ENCODE measurements around the gene MYLK4. TPM values are rescaled to one million over a fixed set of nuclear protein-coding genes. Genes with fewer than 3 reads are reported as not detected.
A peak's percentile ranks its signal among the peaks of the same experiment; 100 is the strongest.

The MYLK4 gene
- total RNA-seq, 2 donors from 2014 or later, result 0.68 to 2.0 TPM

DNA sequence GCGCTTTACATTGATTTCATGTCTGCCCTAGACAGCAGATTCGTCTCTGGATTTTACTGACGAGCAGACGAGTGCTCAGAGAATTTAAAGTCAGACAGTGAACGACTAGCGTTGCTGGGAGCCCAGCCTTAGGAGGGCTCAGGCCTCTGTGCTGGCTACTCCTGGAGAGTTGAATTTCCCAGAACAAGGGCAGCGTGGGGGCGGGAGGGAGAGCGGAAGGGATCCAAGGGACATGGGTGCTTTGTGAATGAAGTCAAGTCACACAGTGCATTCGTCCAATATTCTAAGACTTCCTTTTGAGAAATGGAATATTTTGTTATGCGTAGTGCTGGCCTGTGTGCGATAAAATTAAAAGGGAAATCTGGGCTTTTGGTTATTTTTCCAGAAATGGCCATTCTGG, 126.5 kb downstream of the MYLK4 start:
- Histone ChIP-seq H3K36me3 (no peaks in the 10 kb centered on the region), H3K27ac (peak overlapping the region; percentile 90 to 98), H3K27me3 (replicated peaks; ENCODE audit: insufficient read depth) (no peaks in the 10 kb centered on the region), H3K4me1 (ENCODE audit: control insufficient read depth in 1 of 2, low read depth in 2 of 2) (peaks cover 35 to 81% of the 10 kb centered on the region in 2 donors), H3K9me3 (no peaks in the 10 kb centered on the region), H3K4me3 (no peak overlapping the region)
- TF ChIP-seq, protein P1, sequence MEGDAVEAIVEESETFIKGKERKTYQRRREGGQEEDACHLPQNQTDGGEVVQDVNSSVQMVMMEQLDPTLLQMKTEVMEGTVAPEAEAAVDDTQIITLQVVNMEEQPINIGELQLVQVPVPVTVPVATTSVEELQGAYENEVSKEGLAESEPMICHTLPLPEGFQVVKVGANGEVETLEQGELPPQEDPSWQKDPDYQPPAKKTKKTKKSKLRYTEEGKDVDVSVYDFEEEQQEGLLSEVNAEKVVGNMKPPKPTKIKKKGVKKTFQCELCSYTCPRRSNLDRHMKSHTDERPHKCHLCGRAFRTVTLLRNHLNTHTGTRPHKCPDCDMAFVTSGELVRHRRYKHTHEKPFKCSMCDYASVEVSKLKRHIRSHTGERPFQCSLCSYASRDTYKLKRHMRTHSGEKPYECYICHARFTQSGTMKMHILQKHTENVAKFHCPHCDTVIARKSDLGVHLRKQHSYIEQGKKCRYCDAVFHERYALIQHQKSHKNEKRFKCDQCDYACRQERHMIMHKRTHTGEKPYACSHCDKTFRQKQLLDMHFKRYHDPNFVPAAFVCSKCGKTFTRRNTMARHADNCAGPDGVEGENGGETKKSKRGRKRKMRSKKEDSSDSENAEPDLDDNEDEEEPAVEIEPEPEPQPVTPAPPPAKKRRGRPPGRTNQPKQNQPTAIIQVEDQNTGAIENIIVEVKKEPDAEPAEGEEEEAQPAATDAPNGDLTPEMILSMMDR (IDR thresholded peaks at IDR 0.05), result no peak
- no peak for DNase-seq (ENCODE audit: low spot score)
- ATAC-seq (ENCODE audit: insufficient number of reproducible peaks, low FRiP score, low read depth), result no peak

DNA sequence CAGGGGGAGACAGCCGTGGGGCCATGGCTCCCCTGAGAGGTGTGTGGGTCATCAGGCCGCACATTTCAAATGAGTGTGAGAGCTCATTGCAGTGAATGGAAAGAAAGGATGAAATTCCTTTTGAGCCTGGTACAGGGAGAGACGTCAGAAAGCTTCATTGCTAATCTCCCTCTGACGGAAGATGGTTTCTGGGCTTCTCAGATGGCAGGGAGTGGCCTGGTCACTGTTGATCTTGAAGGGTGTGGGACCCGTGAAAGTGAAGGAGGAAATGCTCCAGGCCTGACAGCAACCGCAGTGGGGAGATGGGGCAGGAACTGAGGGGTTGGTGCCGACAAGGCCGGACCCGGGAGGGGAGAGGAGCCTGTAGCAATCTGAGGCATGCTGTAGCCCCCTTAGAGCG, 127.4 kb downstream of the MYLK4 start:
- Histone ChIP-seq H3K4me3 (peak overlapping the region; percentile 51), H3K4me1 (ENCODE audit: control insufficient read depth in 1 of 2, low read depth in 2 of 2) (peaks cover 35 to 72% of the 10 kb centered on the region in 2 donors), H3K9me3 (no peaks in the 10 kb centered on the region), H3K27me3 (replicated peaks; ENCODE audit: insufficient read depth) (no peaks in the 10 kb centered on the region), H3K36me3 (no peaks in the 10 kb centered on the region), H3K27ac (peak overlapping the region; percentile 90 to 98)
- no peak for DNase-seq (ENCODE audit: low spot score)
- TF ChIP-seq, protein P1 (IDR thresholded peaks at IDR 0.05), result no peak
- no peak for ATAC-seq (ENCODE audit: insufficient number of reproducible peaks, low FRiP score, low read depth)

DNA sequence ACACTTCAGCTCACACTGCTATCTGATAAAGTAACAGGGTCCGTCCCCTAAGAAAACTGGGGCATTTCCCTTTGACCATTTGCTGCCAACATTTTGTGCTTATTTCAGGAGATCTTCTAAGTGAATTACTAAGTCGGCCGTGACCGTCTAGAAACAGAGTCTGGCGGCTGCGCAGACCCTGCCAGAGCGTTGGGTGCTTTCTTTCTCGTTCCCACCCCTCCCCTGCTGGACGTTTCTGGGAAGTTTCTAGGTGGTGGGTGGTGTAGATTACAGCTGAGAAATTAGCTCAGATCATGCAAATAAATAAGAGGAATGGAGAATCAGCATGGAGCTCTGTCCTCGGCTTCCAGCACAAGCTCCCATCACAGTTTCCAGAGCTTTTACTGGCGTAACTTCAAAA, 128.1 kb downstream of the MYLK4 start:
- no peak for ATAC-seq (ENCODE audit: insufficient number of reproducible peaks, low FRiP score, low read depth)

DNA sequence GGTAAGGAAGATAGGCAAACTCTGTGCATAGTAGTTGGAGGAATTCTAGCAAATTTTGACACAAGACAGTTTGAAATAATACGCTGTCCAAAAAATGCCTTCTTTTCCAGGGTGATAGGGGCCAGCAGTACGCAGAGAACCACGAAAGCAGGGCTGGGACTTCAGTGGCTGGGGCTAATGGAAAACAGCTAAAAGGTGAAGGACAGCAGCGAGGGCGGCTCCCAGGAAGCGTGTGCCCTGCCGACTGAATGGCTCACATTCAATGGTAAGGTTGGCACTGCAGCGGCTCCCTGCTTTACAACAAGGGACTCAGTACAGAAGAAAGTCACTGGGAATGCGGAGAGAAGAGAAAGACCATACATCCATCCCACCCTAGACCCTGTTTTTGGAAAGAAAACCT, 131.1 kb downstream of the MYLK4 start:
- ATAC-seq (ENCODE audit: insufficient number of reproducible peaks, low FRiP score, low read depth), result no peak
- DNase-seq (ENCODE audit: low spot score), result no peak
- H3K36me3 ChIP-seq, result no peaks in the 10 kb centered on the region

More for the DNA sequence above, 128.1 kb downstream of the MYLK4 start:
- peaks cover 35 to 75% of the 10 kb centered on the region in 2 donors for H3K4me1 ChIP-seq (ENCODE audit: control insufficient read depth in 1 of 2, low read depth in 2 of 2)
- no peaks in the 10 kb centered on the region for H3K27me3 ChIP-seq (replicated peaks; ENCODE audit: insufficient read depth)
- no peak for DNase-seq (ENCODE audit: low spot score)
- H3K4me3 ChIP-seq, result peak overlapping the region; percentile 51
- TF ChIP-seq, protein P1 (IDR thresholded peaks at IDR 0.05), result peak; percentile 53
- H3K36me3 ChIP-seq, result no peaks in the 10 kb centered on the region
- no peaks in the 10 kb centered on the region for H3K9me3 ChIP-seq
- peak overlapping the region; percentile 90 to 98 for H3K27ac ChIP-seq

DNA sequence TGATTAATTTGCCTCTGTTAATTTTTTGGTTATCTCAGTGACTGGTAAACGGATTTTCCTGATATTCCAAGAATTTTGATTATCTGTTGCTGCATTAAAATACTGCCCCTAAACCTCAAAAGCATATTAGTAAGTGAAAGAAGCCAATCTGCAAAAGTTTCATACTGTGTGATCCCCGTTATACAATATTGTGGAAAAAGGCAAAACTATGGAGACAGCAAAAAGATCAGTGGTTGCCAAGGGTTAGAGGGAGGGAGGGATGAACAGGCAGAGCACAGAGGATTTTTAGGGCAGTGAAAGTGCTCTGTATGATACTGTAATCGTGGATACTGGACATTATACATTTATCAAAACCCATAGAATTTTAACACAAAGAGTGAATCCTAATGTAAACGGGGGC, 133.0 kb downstream of the MYLK4 start:
- Histone ChIP-seq H3K36me3 (no peaks in the 10 kb centered on the region), H3K27me3 (replicated peaks; ENCODE audit: insufficient read depth) (no peaks in the 10 kb centered on the region), H3K27ac (no peak overlapping the region), H3K4me1 (ENCODE audit: control insufficient read depth in 1 of 2, low read depth in 2 of 2) (peaks cover 0 to 48% of the 10 kb centered on the region in 2 donors), H3K4me3 (no peak overlapping the region), H3K9me3 (no peaks in the 10 kb centered on the region)
- TF ChIP-seq, protein P1 (IDR thresholded peaks at IDR 0.05), result no peak
- no peak for DNase-seq (ENCODE audit: low spot score)
- no peak for ATAC-seq (ENCODE audit: insufficient number of reproducible peaks, low FRiP score, low read depth)

More for the DNA sequence above, 131.1 kb downstream of the MYLK4 start:
- Histone ChIP-seq H3K27me3 (replicated peaks; ENCODE audit: insufficient read depth) (no peaks in the 10 kb centered on the region), H3K4me1 (ENCODE audit: control insufficient read depth in 1 of 2, low read depth in 2 of 2) (peaks cover 15 to 66% of the 10 kb centered on the region in 2 donors), H3K4me3 (no peak overlapping the region), H3K9me3 (no peaks in the 10 kb centered on the region), H3K27ac (no peak overlapping the region)
- TF ChIP-seq, protein P1 (IDR thresholded peaks at IDR 0.05), result no peak
